ENCODE results near the gene ITGBL1.

Gene ITGBL1

DNA sequence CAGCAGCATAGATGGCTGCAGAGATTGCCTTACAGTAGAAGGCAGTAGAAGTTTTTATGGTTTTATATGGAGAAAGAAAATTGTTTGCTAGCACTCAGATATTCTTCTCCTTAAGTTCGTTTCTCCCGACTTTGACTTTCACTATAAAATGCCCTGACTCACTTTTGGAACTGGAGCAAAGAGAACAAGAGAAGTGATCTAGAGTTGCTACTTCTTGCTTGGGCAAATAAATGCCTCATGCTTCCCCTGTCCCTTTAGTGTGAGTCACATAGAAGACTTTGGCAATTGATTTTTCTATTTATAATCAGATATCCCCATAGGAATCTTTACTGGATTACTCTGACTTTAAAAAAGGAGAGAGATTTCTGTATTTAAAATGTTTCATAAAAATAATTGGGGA lies 46.9 kb downstream of the ITGBL1 start:
- Histone ChIP-seq H3K9me3 (ENCODE audit: low read length) (no peaks in the 10 kb centered on the region), H3K4me2 (ENCODE audit: low read length) (no peak overlapping the region), H3K79me2 (ENCODE audit: insufficient read depth, low read length) (no peaks in the 10 kb centered on the region), H2AFZ (ENCODE audit: low read length) (no peak overlapping the region), H3K9me2 (ENCODE audit: low read depth, low read length) (no peaks in the 10 kb centered on the region), H3K4me1 (ENCODE audit: insufficient read depth, low read length, severe bottlenecking) (no peaks in the 10 kb centered on the region), H3K27ac (ENCODE audit: low read depth, low read length, poor library complexity, severe bottlenecking) (no peak overlapping the region), H3K9ac (ENCODE audit: low read length) (no peak overlapping the region), H3K36me3 (ENCODE audit: insufficient read depth, low read length) (no peaks in the 10 kb centered on the region), H4K20me1 (ENCODE audit: insufficient read depth, low read length) (no peaks in the 10 kb centered on the region), H3F3A (ENCODE audit: insufficient read depth, low read length) (no peaks in the 10 kb centered on the region), H3K4me3 (ENCODE audit: low read depth, low read length, poor library complexity, severe bottlenecking) (no peak overlapping the region), H3K27me3 (ENCODE audit: insufficient read depth, low read length) (no peaks in the 10 kb centered on the region)
- TF ChIP-seq CTCF (IDR thresholded peaks at IDR 0.05; ENCODE audit: low read length) (no peak), EZH2 (IDR thresholded peaks at IDR 0.05; ENCODE audit: borderline replicate concordance, low read length) (no peak)

DNA sequence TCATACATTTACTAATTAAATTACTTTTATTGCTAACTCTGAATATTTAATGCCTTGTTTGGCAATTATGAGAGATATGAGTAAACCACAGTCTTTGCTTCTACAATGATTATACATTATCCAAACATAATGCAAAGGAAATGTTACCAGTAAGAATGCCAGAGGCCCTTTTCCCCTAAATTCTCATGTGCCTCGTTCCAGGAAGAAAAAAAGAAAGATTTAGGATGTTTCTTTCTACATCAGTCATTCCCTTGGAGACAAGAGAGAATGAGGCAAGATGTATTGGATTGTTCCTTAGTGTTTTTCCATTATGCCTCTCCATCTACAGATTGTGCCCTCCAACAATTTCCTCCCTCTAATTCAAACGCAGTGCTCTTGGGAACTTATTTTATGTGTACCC lies 50.1 kb downstream of the ITGBL1 start:
- Histone ChIP-seq H3K9me2 (ENCODE audit: low read depth, low read length) (no peaks in the 10 kb centered on the region), H4K20me1 (ENCODE audit: insufficient read depth, low read length) (no peaks in the 10 kb centered on the region), H3K36me3 (ENCODE audit: insufficient read depth, low read length) (no peaks in the 10 kb centered on the region), H3K79me2 (ENCODE audit: insufficient read depth, low read length) (no peaks in the 10 kb centered on the region), H3F3A (ENCODE audit: insufficient read depth, low read length) (no peaks in the 10 kb centered on the region), H3K9ac (ENCODE audit: low read length) (no peak overlapping the region), H3K27ac (ENCODE audit: low read depth, low read length, poor library complexity, severe bottlenecking) (no peak overlapping the region), H2AFZ (ENCODE audit: low read length) (no peak overlapping the region), H3K4me2 (ENCODE audit: low read length) (no peak overlapping the region), H3K27me3 (ENCODE audit: insufficient read depth, low read length) (no peaks in the 10 kb centered on the region), H3K9me3 (ENCODE audit: low read length) (no peaks in the 10 kb centered on the region), H3K4me1 (ENCODE audit: insufficient read depth, low read length, severe bottlenecking) (no peaks in the 10 kb centered on the region), H3K4me3 (ENCODE audit: low read depth, low read length, poor library complexity, severe bottlenecking) (no peak overlapping the region)
- TF ChIP-seq EZH2 (IDR thresholded peaks at IDR 0.05; ENCODE audit: borderline replicate concordance, low read length) (no peak), CTCF (IDR thresholded peaks at IDR 0.05; ENCODE audit: low read length) (no peak)

GRCh38 chr13:101511161-101511560 lies 58.7 kb downstream of the ITGBL1 start:
- H3K79me2 ChIP-seq (ENCODE audit: insufficient read depth, low read length): no peaks in the 10 kb centered on the region
- no peak overlapping the region for H3K9ac ChIP-seq (ENCODE audit: low read length)
- TF ChIP-seq EZH2 (IDR thresholded peaks at IDR 0.05; ENCODE audit: borderline replicate concordance, low read length) (no peak), CTCF (IDR thresholded peaks at IDR 0.05; ENCODE audit: low read length) (no peak)
- H3F3A ChIP-seq (ENCODE audit: insufficient read depth, low read length): no peaks in the 10 kb centered on the region
- H3K4me3 ChIP-seq (ENCODE audit: low read depth, low read length, poor library complexity, severe bottlenecking): no peak overlapping the region
- no peaks in the 10 kb centered on the region for H3K9me3 ChIP-seq (ENCODE audit: low read length)
- H3K4me2 ChIP-seq (ENCODE audit: low read length): no peak overlapping the region
- H3K27me3 ChIP-seq (ENCODE audit: insufficient read depth, low read length): no peaks in the 10 kb centered on the region
- H3K27ac ChIP-seq (ENCODE audit: low read depth, low read length, poor library complexity, severe bottlenecking): no peak overlapping the region
- H3K36me3 ChIP-seq (ENCODE audit: insufficient read depth, low read length): no peaks in the 10 kb centered on the region
- no peaks in the 10 kb centered on the region for H3K4me1 ChIP-seq (ENCODE audit: insufficient read depth, low read length, severe bottlenecking)
- H3K9me2 ChIP-seq (ENCODE audit: low read depth, low read length): no peaks in the 10 kb centered on the region
- H4K20me1 ChIP-seq (ENCODE audit: insufficient read depth, low read length): no peaks in the 10 kb centered on the region
- no peak overlapping the region for H2AFZ ChIP-seq (ENCODE audit: low read length)
